Liver (tissue), 9 donors: Measurements from ENCODE around the gene PARD3B. TPM values are rescaled to one million over a fixed set of nuclear protein-coding genes. Genes with fewer than 3 reads are reported as not detected.

Experiments
- DNase-seq: peaks from one replicate; pipeline ENCODE4 v3.0.0-alpha.2; 2017; ENCODE audit warnings: low spot score
- H3K27ac ChIP-seq, 2 donors: one replicate each; pipeline ENCODE4 v1.7.0; 2013; ENCODE audit warnings: inconsistent platforms in 2 of 2, low read length in 2 of 2, control low read depth in 1 of 2, low read depth in 1 of 2, mild to moderate bottlenecking in 1 of 2
- H3K27me3 ChIP-seq, 4 donors: one replicate each; pipeline versions ENCODE4 v1.6.1 to v1.7.0; 2013; ENCODE audit warnings: low read length in 3 of 4, inconsistent platforms in 1 of 4, mild to moderate bottlenecking in 1 of 4, moderate library complexity in 1 of 4; ENCODE audit not compliant: control insufficient read depth in 4 of 4, insufficient read depth in 4 of 4
- H3K36me3 ChIP-seq, 4 donors: one replicate each; pipeline versions ENCODE4 v1.6.1 to v1.7.0; 2013; ENCODE audit warnings: low read length in 3 of 4, mild to moderate bottlenecking in 3 of 4, low read depth in 1 of 4, moderate library complexity in 1 of 4; ENCODE audit not compliant: control insufficient read depth in 4 of 4, insufficient read depth in 3 of 4
- H3K4me1 ChIP-seq, 4 donors: one replicate each; pipeline versions ENCODE4 v1.6.1 to v1.7.0; 2013; ENCODE audit warnings: low read length in 3 of 4, mild to moderate bottlenecking in 3 of 4, moderate library complexity in 1 of 4; ENCODE audit not compliant: control insufficient read depth in 4 of 4, insufficient read depth in 4 of 4
- H3K4me3 ChIP-seq, 3 donors: one replicate each; pipeline versions ENCODE4 v1.6.1 to v1.7.0; 2013; ENCODE audit warnings: low read length in 3 of 3, control low read depth in 1 of 3, low read depth in 1 of 3, mild to moderate bottlenecking in 1 of 3
- H3K9ac ChIP-seq, 2 donors: one replicate each; pipeline ENCODE4 v1.7.0; 2013; ENCODE audit warnings: low read length in 2 of 2, mild to moderate bottlenecking in 2 of 2, moderate library complexity in 2 of 2, control low read depth in 1 of 2, low read depth in 1 of 2
- H3K9me3 ChIP-seq, 4 donors: one replicate each; pipeline versions ENCODE4 v1.6.1 to v1.7.0; 2013; ENCODE audit warnings: low read length in 3 of 4; ENCODE audit not compliant: control insufficient read depth in 4 of 4
- EGR1 ChIP-seq, 2 donors: IDR thresholded peaks; 2 replicates each; pipeline ENCODE4 v1.6.1; 2016 to 2018; ENCODE audit warnings: antibody characterized with exemption in 2 of 2, low read depth in 2 of 2
- FOXA1 ChIP-seq: IDR thresholded peaks from 2 replicates; pipeline ENCODE4 v1.6.1; 2016; ENCODE audit warnings: antibody characterized with exemption
- FOXA2 ChIP-seq: IDR thresholded peaks from 2 replicates; pipeline ENCODE4 v1.6.1; 2016; ENCODE audit warnings: antibody characterized with exemption
- GABPA ChIP-seq, 2 donors: IDR thresholded peaks in 1 of 2; conservative IDR thresholded peaks in 1 of 2; 2 replicates each; pipeline ENCODE4 v1.6.1; 2016; ENCODE audit warnings: antibody characterized with exemption in 2 of 2, mild to moderate bottlenecking in 1 of 2, moderate library complexity in 1 of 2
- HNF4A ChIP-seq, 2 donors: conservative IDR thresholded peaks; 2 replicates each; pipeline ENCODE4 v1.6.1; 2016; ENCODE audit warnings: antibody characterized with exemption in 2 of 2, mild to moderate bottlenecking in 2 of 2
- HNF4G ChIP-seq: IDR thresholded peaks from 2 replicates; pipeline ENCODE4 v1.6.1; 2016; ENCODE audit warnings: antibody characterized with exemption
- JUND ChIP-seq, 2 donors: IDR thresholded peaks; 2 replicates each; pipeline ENCODE4 v1.6.1; 2016; ENCODE audit warnings: antibody characterized with exemption in 2 of 2
- NR2F2 ChIP-seq: IDR thresholded peaks from 2 replicates; pipeline ENCODE4 v1.6.1; 2016; ENCODE audit warnings: antibody characterized with exemption
- RAD21 ChIP-seq, 2 donors: IDR thresholded peaks; 2 replicates each; pipeline ENCODE4 v1.6.1; 2016; ENCODE audit warnings: antibody characterized with exemption in 2 of 2, mild to moderate bottlenecking in 2 of 2
- RXRA ChIP-seq, 2 donors: IDR thresholded peaks; 2 replicates each; pipeline ENCODE4 v1.6.1; 2017 to 2018; ENCODE audit warnings: antibody characterized with exemption in 2 of 2, mild to moderate bottlenecking in 1 of 2
- SP1 ChIP-seq: IDR thresholded peaks from 2 replicates; pipeline ENCODE4 v1.6.1; 2018; ENCODE audit warnings: antibody characterized with exemption, mild to moderate bottlenecking
- YY1 ChIP-seq: IDR thresholded peaks from 2 replicates; pipeline ENCODE4 v1.6.1; 2016; ENCODE audit warnings: antibody characterized with exemption, mild to moderate bottlenecking
- WGBS: extraction: QIAGEN DNeasy Blood & Tissue Kit; methylation state at CpG from one replicate; pipeline ENCODE4 v1.1.7; 2013; 5-methylcytosine and 5-hydroxymethylcytosine counted together
- polyA plus RNA-seq, 2 donors: library from polyadenylated mRNA; stranded (reverse) in 1 of 2; unstranded in 1 of 2; fragments of 200-250 nt in 1 of 2; fragments of >200 nt in 1 of 2; fragmentation: Nextera tagmentation in 1 of 2; extraction: Ambion mirVana in 1 of 2; gene quantifications; one replicate each; pipeline versions ENCODE4 v1.2.1 to v1.2.3, GENCODE V29; 2013 to 2015
- total RNA-seq, 2 donors: library from RNA; depleted of rRNA; stranded (reverse); fragments of >200 nt; gene quantifications; one replicate each; pipeline ENCODE4 v1.2.3, GENCODE V29; 2014
- TF ChIP-seq, protein P1 (sequence below): IDR thresholded peaks from 2 replicates; pipeline ENCODE4 v1.6.1; 2016; ENCODE audit warnings: antibody characterized with exemption
- TF ChIP-seq, protein P2 (sequence below): IDR thresholded peaks from 2 replicates; pipeline ENCODE4 v1.6.1; 2016; ENCODE audit warnings: antibody characterized with exemption
- TF ChIP-seq, protein P3 (sequence below): IDR thresholded peaks from 2 replicates; pipeline ENCODE4 v1.6.1; 2016; ENCODE audit warnings: antibody characterized with exemption
- TF ChIP-seq, protein P4 (sequence below): fragments of 150-350 bp; IDR thresholded peaks from 2 replicates; pipeline ENCODE4 v1.5.1; 2017; ENCODE audit warnings: improper control_type of control experiment, low read depth, low read length; ENCODE audit not compliant: missing input control
- TF ChIP-seq, protein P5 (sequence below): IDR thresholded peaks from 2 replicates; pipeline ENCODE4 v1.6.1; 2016; ENCODE audit warnings: antibody characterized with exemption, mild to moderate bottlenecking
- donor health status: healthy.
- donor health status: healthy.
- donor health status: healthy.
- donor health status: healthy.
- donor health status: healthy.

Gene PARD3B
- total and polyA plus RNA-seq, 4 donors, result 1.1 to 10.3 (median 3.7) TPM

DNA sequence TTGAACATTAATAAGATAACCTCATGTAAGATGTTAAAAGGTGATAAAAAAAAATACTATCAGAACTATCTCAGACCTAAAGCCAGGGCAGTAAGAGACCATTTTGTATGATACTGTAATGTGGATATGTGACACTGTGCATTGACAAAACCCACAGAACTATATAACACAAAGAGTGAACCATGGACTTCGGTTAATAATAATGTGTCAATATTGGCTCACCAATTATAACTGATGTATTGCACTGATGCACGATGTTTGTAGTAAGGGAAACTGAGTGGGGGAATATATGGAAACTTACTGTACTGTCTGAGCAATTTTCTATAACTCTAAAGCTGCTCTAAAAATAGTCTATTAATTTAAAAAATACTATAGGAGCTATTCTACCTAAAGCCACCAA, 40.7 kb upstream of the PARD3B start:
- Histone ChIP-seq H3K4me1 (no peaks in the 10 kb centered on the region), H3K9ac (no peak overlapping the region), H3K9me3 (no peaks in the 10 kb centered on the region), H3K27me3 (no peaks in the 10 kb centered on the region), H3K4me3 (no peak overlapping the region), H3K27ac (no peak overlapping the region), H3K36me3 (no peaks in the 10 kb centered on the region)
- no peak for DNase-seq
- no peak for TF ChIP-seq RXRA (IDR thresholded peaks at IDR 0.05)
- no peak for TF ChIP-seq YY1
- TF ChIP-seq, protein P1, sequence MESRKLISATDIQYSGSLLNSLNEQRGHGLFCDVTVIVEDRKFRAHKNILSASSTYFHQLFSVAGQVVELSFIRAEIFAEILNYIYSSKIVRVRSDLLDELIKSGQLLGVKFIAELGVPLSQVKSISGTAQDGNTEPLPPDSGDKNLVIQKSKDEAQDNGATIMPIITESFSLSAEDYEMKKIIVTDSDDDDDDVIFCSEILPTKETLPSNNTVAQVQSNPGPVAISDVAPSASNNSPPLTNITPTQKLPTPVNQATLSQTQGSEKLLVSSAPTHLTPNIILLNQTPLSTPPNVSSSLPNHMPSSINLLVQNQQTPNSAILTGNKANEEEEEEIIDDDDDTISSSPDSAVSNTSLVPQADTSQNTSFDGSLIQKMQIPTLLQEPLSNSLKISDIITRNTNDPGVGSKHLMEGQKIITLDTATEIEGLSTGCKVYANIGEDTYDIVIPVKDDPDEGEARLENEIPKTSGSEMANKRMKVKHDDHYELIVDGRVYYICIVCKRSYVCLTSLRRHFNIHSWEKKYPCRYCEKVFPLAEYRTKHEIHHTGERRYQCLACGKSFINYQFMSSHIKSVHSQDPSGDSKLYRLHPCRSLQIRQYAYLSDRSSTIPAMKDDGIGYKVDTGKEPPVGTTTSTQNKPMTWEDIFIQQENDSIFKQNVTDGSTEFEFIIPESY, result no peak
- no peak for TF ChIP-seq FOXA1
- TF ChIP-seq NR2F2, result no peak
- no peak for TF ChIP-seq RAD21 (IDR thresholded peaks at IDR 0.05)
- TF ChIP-seq SP1, result no peak
- TF ChIP-seq, protein P2, sequence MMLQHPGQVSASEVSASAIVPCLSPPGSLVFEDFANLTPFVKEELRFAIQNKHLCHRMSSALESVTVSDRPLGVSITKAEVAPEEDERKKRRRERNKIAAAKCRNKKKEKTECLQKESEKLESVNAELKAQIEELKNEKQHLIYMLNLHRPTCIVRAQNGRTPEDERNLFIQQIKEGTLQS, result no peak
- TF ChIP-seq, protein P3, sequence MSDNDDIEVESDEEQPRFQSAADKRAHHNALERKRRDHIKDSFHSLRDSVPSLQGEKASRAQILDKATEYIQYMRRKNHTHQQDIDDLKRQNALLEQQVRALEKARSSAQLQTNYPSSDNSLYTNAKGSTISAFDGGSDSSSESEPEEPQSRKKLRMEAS, result no peak
- TF ChIP-seq HNF4G, result no peak
- no peak for TF ChIP-seq JUND (IDR thresholded peaks at IDR 0.05)
- no peak for TF ChIP-seq FOXA2
- TF ChIP-seq, protein P4, sequence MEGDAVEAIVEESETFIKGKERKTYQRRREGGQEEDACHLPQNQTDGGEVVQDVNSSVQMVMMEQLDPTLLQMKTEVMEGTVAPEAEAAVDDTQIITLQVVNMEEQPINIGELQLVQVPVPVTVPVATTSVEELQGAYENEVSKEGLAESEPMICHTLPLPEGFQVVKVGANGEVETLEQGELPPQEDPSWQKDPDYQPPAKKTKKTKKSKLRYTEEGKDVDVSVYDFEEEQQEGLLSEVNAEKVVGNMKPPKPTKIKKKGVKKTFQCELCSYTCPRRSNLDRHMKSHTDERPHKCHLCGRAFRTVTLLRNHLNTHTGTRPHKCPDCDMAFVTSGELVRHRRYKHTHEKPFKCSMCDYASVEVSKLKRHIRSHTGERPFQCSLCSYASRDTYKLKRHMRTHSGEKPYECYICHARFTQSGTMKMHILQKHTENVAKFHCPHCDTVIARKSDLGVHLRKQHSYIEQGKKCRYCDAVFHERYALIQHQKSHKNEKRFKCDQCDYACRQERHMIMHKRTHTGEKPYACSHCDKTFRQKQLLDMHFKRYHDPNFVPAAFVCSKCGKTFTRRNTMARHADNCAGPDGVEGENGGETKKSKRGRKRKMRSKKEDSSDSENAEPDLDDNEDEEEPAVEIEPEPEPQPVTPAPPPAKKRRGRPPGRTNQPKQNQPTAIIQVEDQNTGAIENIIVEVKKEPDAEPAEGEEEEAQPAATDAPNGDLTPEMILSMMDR, result no peak
- TF ChIP-seq EGR1 (IDR thresholded peaks at IDR 0.05; ENCODE audit: low read depth in 2 of 2), result no peak
- TF ChIP-seq, protein P5, sequence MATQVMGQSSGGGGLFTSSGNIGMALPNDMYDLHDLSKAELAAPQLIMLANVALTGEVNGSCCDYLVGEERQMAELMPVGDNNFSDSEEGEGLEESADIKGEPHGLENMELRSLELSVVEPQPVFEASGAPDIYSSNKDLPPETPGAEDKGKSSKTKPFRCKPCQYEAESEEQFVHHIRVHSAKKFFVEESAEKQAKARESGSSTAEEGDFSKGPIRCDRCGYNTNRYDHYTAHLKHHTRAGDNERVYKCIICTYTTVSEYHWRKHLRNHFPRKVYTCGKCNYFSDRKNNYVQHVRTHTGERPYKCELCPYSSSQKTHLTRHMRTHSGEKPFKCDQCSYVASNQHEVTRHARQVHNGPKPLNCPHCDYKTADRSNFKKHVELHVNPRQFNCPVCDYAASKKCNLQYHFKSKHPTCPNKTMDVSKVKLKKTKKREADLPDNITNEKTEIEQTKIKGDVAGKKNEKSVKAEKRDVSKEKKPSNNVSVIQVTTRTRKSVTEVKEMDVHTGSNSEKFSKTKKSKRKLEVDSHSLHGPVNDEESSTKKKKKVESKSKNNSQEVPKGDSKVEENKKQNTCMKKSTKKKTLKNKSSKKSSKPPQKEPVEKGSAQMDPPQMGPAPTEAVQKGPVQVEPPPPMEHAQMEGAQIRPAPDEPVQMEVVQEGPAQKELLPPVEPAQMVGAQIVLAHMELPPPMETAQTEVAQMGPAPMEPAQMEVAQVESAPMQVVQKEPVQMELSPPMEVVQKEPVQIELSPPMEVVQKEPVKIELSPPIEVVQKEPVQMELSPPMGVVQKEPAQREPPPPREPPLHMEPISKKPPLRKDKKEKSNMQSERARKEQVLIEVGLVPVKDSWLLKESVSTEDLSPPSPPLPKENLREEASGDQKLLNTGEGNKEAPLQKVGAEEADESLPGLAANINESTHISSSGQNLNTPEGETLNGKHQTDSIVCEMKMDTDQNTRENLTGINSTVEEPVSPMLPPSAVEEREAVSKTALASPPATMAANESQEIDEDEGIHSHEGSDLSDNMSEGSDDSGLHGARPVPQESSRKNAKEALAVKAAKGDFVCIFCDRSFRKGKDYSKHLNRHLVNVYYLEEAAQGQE, result no peak
- TF ChIP-seq HNF4A (conservative IDR thresholded peaks at IDR 0.05), result no peak
- no peak for TF ChIP-seq GABPA (IDR thresholded peaks at IDR 0.05 in 1 of 2, conservative IDR thresholded peaks at IDR 0.05 in 1 of 2)
- WGBS, result 69% methylated on average over 2 of the region's 2 CpGs

DNA sequence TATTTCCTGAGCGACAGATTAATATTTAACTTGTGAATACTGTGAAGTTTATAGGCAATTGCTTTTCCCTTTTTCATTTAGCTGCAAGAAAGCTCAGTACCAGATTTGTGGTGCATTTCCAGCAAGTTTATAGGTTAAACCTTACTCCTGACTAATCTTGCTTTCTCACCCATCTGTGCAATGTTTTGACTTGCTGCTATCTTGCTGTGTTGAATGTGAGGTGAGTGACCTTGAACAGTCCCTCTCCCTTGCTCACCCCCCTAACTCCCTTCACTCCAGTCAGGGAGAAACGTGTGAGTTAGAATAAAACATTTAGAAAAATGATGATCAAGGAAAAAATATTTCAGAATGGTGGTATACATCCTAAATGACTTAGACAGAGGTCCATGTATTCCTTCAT, 39.8 kb upstream of the PARD3B start:
- Histone ChIP-seq H3K36me3 (no peaks in the 10 kb centered on the region), H3K27me3 (no peaks in the 10 kb centered on the region), H3K9ac (no peak overlapping the region), H3K27ac (no peak overlapping the region), H3K4me1 (no peaks in the 10 kb centered on the region), H3K9me3 (no peaks in the 10 kb centered on the region), H3K4me3 (no peak overlapping the region)
- WGBS, result 70% methylated on average over 2 of the region's 2 CpGs
- DNase-seq, result no peak
- TF ChIP-seq, protein P3, result no peak
- TF ChIP-seq RAD21 (IDR thresholded peaks at IDR 0.05) (no peak), RXRA (IDR thresholded peaks at IDR 0.05) (no peak), YY1 (no peak), FOXA2 (no peak), SP1 (no peak), EGR1 (IDR thresholded peaks at IDR 0.05; ENCODE audit: low read depth in 2 of 2) (no peak), HNF4A (conservative IDR thresholded peaks at IDR 0.05) (no peak)
- TF ChIP-seq, protein P2, result no peak
- TF ChIP-seq, protein P4, result no peak
- TF ChIP-seq, protein P5, result no peak
